K562 (cell line): ENCODE measurements around the gene SLC37A2. TPM values are rescaled to one million over a fixed set of nuclear protein-coding genes. Genes with fewer than 3 reads are reported as not detected.

Experiments
- ATAC-seq: fragments of 200-7000 bp; cut with Tn5 transposase; 3 replicates; pipeline ENCODE4 v1.9.1; 2020; ENCODE audit warnings: moderate library complexity
- BruUV-seq: library from RNA; stranded (reverse); fragments of 400-500 nt; replicated peaks from 2 replicates; lab custom pipeline; 2021; lab: Mats Ljungman, UMichigan
- CTCF ChIA-PET: fragments of 300-600 bp; formaldehyde crosslinking; extraction: SDS; loops from one replicate; lab custom pipeline; 2021; ENCODE audit warnings: low intra/inter-chr PET ratio; lab: Yijun Ruan, JAX
- POLR2A ChIA-PET: fragments of 300-600, 350-650 bp; sonication (Branson Sonifier 250); formaldehyde crosslinking; extraction: SDS; loops from one replicate; lab custom pipeline; 2021; ENCODE audit warnings: antibody characterized with exemption, inconsistent platforms; lab: Yijun Ruan, JAX
- DNase-seq, 4 experiments: peaks; one replicate each; pipeline versions ENCODE4 v3.0.0 to v3.0.0-alpha.2; 2011 to 2018; ENCODE audit warnings: low spot score in 3 of 4, mixed read lengths in 3 of 4; ENCODE audit errors: extremely low read depth in 1 of 4
- FAIRE-seq: peaks from 2 replicates; lab custom pipeline; 2011; peaks lifted over from hg19 to GRCh38; lab: Jason Lieb, UNC
- H2AFZ ChIP-seq: 2 replicates; pipeline ENCODE4 v1.6.0; 2011; ENCODE audit warnings: low read depth, low read length, control low read depth, inconsistent platforms
- H3K27ac ChIP-seq: fragments of 200-600 bp; 3 replicates; pipeline ENCODE4 v1.8.0; 2011; ENCODE audit warnings: low read depth, mild to moderate bottlenecking, control low read depth, inconsistent platforms, low read length, moderate library complexity, mixed read lengths; ENCODE audit errors: extremely low read depth
- H3K27me3 ChIP-seq, 2 experiments: fragments of 300-600 bp in 1 of 2; 2 replicates in 1 of 2; 3 replicates in 1 of 2; pipeline versions ENCODE4 v1.6.0 to v1.8.0; 2011; ENCODE audit warnings: inconsistent platforms in 2 of 2, low read length in 2 of 2, mild to moderate bottlenecking in 1 of 2, mixed read lengths in 1 of 2, moderate library complexity in 1 of 2; ENCODE audit not compliant: control insufficient read depth in 2 of 2, insufficient read depth in 2 of 2
- H3K36me3 ChIP-seq: fragments of 300-600 bp; 3 replicates; pipeline ENCODE4 v1.8.0; 2011; ENCODE audit warnings: mild to moderate bottlenecking, low read length, inconsistent platforms; ENCODE audit not compliant: control insufficient read depth, insufficient read depth
- H3K4me1 ChIP-seq, 2 experiments: fragments of 200-600 bp in 1 of 2; replicated peaks in 1 of 2; 2 replicates in 1 of 2; 3 replicates in 1 of 2; pipeline versions ENCODE4 v1.5.1 to v1.8.0; 2011; ENCODE audit warnings: inconsistent platforms in 2 of 2, low read length in 2 of 2, mild to moderate bottlenecking in 1 of 2, mixed read lengths in 1 of 2, moderate library complexity in 1 of 2; ENCODE audit not compliant: control insufficient read depth in 2 of 2, insufficient read depth in 2 of 2
- H3K4me2 ChIP-seq: 2 replicates; pipeline ENCODE4 v1.6.1; 2011; ENCODE audit warnings: low read length, control low read depth, inconsistent platforms, mixed read lengths; ENCODE audit not compliant: insufficient read depth
- H3K4me3 ChIP-seq: fragments of 200-600 bp; sonication (generic), shearing (Covaris generic); 2 replicates; pipeline ENCODE4 v1.5.1; 2016; ENCODE audit warnings: control low read depth, inconsistent platforms
- H3K79me2 ChIP-seq: fragments of 200-600 bp; 3 replicates; pipeline ENCODE4 v1.8.0; 2011; ENCODE audit warnings: low read length, inconsistent platforms; ENCODE audit not compliant: control insufficient read depth, insufficient read depth
- H3K9ac ChIP-seq, 2 experiments: 2 replicates each; pipeline versions ENCODE4 v1.6.0 to v1.6.1; 2011; ENCODE audit warnings: low read depth in 2 of 2, low read length in 2 of 2, control low read depth in 1 of 2, inconsistent platforms in 1 of 2, mild to moderate bottlenecking in 1 of 2, mixed read lengths in 1 of 2; ENCODE audit not compliant: insufficient read depth in 1 of 2
- H3K9me1 ChIP-seq: one replicate; pipeline ENCODE4 v1.6.0; 2011; ENCODE audit warnings: inconsistent platforms, mild to moderate bottlenecking, low read length, moderate library complexity; ENCODE audit not compliant: control insufficient read depth, insufficient read depth
- H3K9me3 ChIP-seq: replicated peaks from 2 replicates; pipeline ENCODE4 v1.5.1; 2011; ENCODE audit warnings: low read depth, low read length, inconsistent platforms; ENCODE audit not compliant: control insufficient read depth, insufficient read depth
- H4K20me1 ChIP-seq: replicated peaks from 2 replicates; pipeline ENCODE4 v1.6.1; 2011; ENCODE audit warnings: low read length, inconsistent platforms, mixed read lengths; ENCODE audit not compliant: control insufficient read depth, insufficient read depth
- CREBBP ChIP-seq: IDR thresholded peaks from one replicate; pipeline ENCODE4 v1.6.1; 2012; ENCODE audit warnings: low read depth, mild to moderate bottlenecking, control low read depth, inconsistent platforms, low read length
- ELF2 ChIP-seq: fragments of 250-450 bp; sonication (Bioruptor Pico); IDR thresholded peaks from 2 replicates; pipeline ENCODE4 v1.5.0; 2021; ENCODE audit warnings: mild to moderate bottlenecking
- ETS2 ChIP-seq: IDR thresholded peaks from 2 replicates; pipeline ENCODE4 v1.6.1; 2016; ENCODE audit warnings: borderline replicate concordance, missing genetic modification characterization, mild to moderate bottlenecking, moderate library complexity, missing compliant biosample characterization; ENCODE audit not compliant: poor library complexity, severe bottlenecking
- KAT2B ChIP-seq: IDR thresholded peaks from one replicate; pipeline ENCODE4 v1.6.1; 2012; ENCODE audit warnings: low read depth, mild to moderate bottlenecking, control low read depth, inconsistent platforms, low read length, moderate library complexity
- MCM3 ChIP-seq: fragments of 450-650 bp; IDR thresholded peaks from 2 replicates; pipeline ENCODE4 v1.6.1; 2016
- WGBS: fragments of 100-300 bp; shearing (Covaris generic); methylation state at CpG from one replicate; pipeline ENCODE4 v1.1.6; 2016; ENCODE audit warnings: low coverage, mixed read lengths; ENCODE audit not compliant: insufficient coverage; ENCODE audit errors: missing lambda C conversion rate; 5-methylcytosine and 5-hydroxymethylcytosine counted together
- in situ Hi-C: fragments of 300-500 bp; cut with MboI; formaldehyde crosslinking; loops from 4 replicates; pipeline ENCODE4 v1.15.0; 2018; ENCODE audit warnings: inconsistent platforms, mixed read lengths
- intact Hi-C: fragments of 100-400 bp; cut with micrococcal nuclease; formaldehyde crosslinking; loops from 2 replicates; pipeline ENCODE4 v1.14.2; 2022
- polyA plus RNA-seq, 8 experiments: library from polyadenylated mRNA; depleted of rRNA in 4 of 8; stranded (reverse) in 5 of 8; unstranded in 3 of 8; fragments of >200 nt; fragmentation: Nextera tagmentation in 2 of 8; fragmentation: Illumina TruSeq in 1 of 8; extraction: Ambion mirVana in 2 of 8; extraction: Trizol in 1 of 8; gene quantifications; 2 replicates each; pipeline versions ENCODE4 v1.2.1 to v1.2.3, GENCODE V29; 2011 to 2014; ENCODE audit warnings: inconsistent platforms in 1 of 8, missing spikeins in 1 of 8
- total RNA-seq, 7 experiments: library from RNA; depleted of rRNA in 6 of 7; stranded (reverse); fragments of >200 nt in 6 of 7; fragmentation: Illumina TruSeq in 2 of 7; extraction: Trizol in 2 of 7; gene quantifications; 2 replicates each; pipeline versions ENCODE4 v1.2.1 to v1.2.3, GENCODE V29; 2011 to 2021; ENCODE audit warnings: low replicate concordance in 1 of 7
- TF ChIP-seq, protein P1 (sequence below): fragments of 450-650 bp; IDR thresholded peaks from 2 replicates; pipeline ENCODE4 v1.6.1; 2018; ENCODE audit not compliant: partially characterized antibody
- TF ChIP-seq, protein P2 (sequence below): sonication (generic); formaldehyde crosslinking; IDR thresholded peaks from 2 replicates; pipeline ENCODE4 v1.5.0; 2020; ENCODE audit warnings: missing genetic modification reagents

Gene SLC37A2
- total and polyA plus RNA-seq, 9 of the 15 experiments (the other 6 are each of a cell fraction or from before 2014, with no cell fraction given), result 0.01 to 1.2 (median 0.52) TPM

DNA sequence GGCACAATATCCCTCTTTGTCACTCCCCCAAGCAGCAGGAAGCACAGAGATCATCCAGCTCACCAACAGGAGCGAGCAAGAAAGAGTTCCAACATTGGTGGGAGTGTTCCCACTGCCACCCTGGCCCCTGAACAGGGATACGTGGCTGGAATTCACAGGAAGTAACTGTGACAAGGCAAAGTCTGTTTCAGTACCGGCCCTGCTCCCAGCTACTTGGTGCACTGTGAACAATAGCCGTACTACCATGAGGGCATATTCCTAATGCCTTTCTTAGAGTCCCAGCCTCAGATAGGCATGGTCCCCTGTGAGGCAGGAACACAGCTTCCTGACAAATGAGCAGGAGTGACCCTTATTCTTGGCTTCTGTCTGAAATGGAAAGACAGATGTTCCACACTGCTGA is 1.8 kb upstream of the SLC37A2 start:
- Histone ChIP-seq H3K27ac (no peak overlapping the region), H3K4me3 (no peak overlapping the region), H3K4me2 (no peak overlapping the region), H3K4me1 (peaks cover 11 to 14% of the 10 kb centered on the region in 2 experiments; a peak in 4 of 5 replicates), H4K20me1 (no peaks in the 10 kb centered on the region), H3K36me3 (no peaks in the 10 kb centered on the region), H3K27me3 (no peaks in the 10 kb centered on the region), H2AFZ (no peak overlapping the region), H3K9me3 (no peaks in the 10 kb centered on the region), H3K9ac (no peak overlapping the region), H3K9me1 (no peaks in the 10 kb centered on the region), H3K79me2 (no peaks in the 10 kb centered on the region)
- no peak for DNase-seq
- TF ChIP-seq, protein P1, sequence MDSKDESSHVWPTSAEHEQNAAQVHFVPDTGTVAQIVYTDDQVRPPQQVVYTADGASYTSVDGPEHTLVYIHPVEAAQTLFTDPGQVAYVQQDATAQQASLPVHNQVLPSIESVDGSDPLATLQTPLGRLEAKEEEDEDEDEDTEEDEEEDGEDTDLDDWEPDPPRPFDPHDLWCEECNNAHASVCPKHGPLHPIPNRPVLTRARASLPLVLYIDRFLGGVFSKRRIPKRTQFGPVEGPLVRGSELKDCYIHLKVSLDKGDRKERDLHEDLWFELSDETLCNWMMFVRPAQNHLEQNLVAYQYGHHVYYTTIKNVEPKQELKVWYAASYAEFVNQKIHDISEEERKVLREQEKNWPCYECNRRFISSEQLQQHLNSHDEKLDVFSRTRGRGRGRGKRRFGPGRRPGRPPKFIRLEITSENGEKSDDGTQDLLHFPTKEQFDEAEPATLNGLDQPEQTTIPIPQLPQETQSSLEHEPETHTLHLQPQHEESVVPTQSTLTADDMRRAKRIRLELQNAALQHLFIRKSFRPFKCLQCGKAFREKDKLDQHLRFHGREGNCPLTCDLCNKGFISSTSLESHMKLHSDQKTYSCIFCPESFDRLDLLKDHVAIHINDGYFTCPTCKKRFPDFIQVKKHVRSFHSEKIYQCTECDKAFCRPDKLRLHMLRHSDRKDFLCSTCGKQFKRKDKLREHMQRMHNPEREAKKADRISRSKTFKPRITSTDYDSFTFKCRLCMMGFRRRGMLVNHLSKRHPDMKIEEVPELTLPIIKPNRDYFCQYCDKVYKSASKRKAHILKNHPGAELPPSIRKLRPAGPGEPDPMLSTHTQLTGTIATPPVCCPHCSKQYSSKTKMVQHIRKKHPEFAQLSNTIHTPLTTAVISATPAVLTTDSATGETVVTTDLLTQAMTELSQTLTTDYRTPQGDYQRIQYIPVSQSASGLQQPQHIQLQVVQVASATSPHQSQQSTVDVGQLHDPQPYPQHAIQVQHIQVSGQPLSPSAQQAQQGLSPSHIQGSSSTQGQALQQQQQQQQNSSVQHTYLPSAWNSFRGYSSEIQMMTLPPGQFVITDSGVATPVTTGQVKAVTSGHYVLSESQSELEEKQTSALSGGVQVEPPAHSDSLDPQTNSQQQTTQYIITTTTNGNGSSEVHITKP, result peak; percentile 32
- TF ChIP-seq CREBBP (no peak), KAT2B (no peak), ELF2 (CRISPR knock-in tag) (no peak), MCM3 (no peak), ETS2 (tag) (no peak)
- TF ChIP-seq, protein P2, sequence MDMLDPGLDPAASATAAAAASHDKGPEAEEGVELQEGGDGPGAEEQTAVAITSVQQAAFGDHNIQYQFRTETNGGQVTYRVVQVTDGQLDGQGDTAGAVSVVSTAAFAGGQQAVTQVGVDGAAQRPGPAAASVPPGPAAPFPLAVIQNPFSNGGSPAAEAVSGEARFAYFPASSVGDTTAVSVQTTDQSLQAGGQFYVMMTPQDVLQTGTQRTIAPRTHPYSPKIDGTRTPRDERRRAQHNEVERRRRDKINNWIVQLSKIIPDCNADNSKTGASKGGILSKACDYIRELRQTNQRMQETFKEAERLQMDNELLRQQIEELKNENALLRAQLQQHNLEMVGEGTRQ (CRISPR knock-in tag), result no peak
- ChIA-PET POLR2A (interaction anchor here (0.9 kb wide), 1 partner anchor 9 kb away, joined by 4 read pairs; no protein-coding TSS in a partner anchor), CTCF (no interaction called here)
- intact Hi-C loops, result no loop called here
- no peak for FAIRE-seq
- WGBS, result 29% methylated on average over 4 of the region's 4 CpGs
- in situ Hi-C loops, result no loop called here
- ATAC-seq, result no peak
- no TSS peak for BruUV-seq
